Measurements from ENCODE around the gene CYS1.

The CYS1 gene

GRCh38 chr2:10065773-10066055 is 14.5 kb downstream of the CYS1 start:
- in situ Hi-C loops (cut with MboI; ENCODE audit: low pct_unique_long_range_greater_than_20kb, low sequenced_read_pairs, unreplicated experiment) = no loop called here
- DNase-seq (ENCODE audit: low spot score) = no peak
- TF ChIP-seq CTCF (IDR thresholded peaks at IDR 0.05; ENCODE audit: extremely low read depth, insufficient read depth, missing control alignments) = no peak

- no peak for TF ChIP-seq CTCF (IDR thresholded peaks at IDR 0.05; ENCODE audit: extremely low read depth, insufficient read depth, missing control alignments)
- in situ Hi-C loops (cut with MboI; ENCODE audit: low pct_unique_long_range_greater_than_20kb, low sequenced_read_pairs, unreplicated experiment) = no loop called here
- DNase-seq (ENCODE audit: low spot score) = no peak
These were observed 15.1 kb downstream of the CYS1 start for GRCh38 chr2:10064932-10065772.

GRCh38 chr2:10063566-10063965 is 16.6 kb downstream of the CYS1 start:
- in situ Hi-C loops (cut with MboI; ENCODE audit: low pct_unique_long_range_greater_than_20kb, low sequenced_read_pairs, unreplicated experiment) = no loop called here
- no peak for DNase-seq (ENCODE audit: low spot score)
- TF ChIP-seq CTCF (IDR thresholded peaks at IDR 0.05; ENCODE audit: extremely low read depth, insufficient read depth, missing control alignments) = no peak

- in situ Hi-C loops (cut with MboI; ENCODE audit: low pct_unique_long_range_greater_than_20kb, low sequenced_read_pairs, unreplicated experiment) = no loop called here
- TF ChIP-seq CTCF (IDR thresholded peaks at IDR 0.05; ENCODE audit: extremely low read depth, insufficient read depth, missing control alignments) = no peak
- DNase-seq (ENCODE audit: low spot score) = no peak
These were observed 17.3 kb downstream of the CYS1 start for GRCh38 chr2:10062931-10063365.

GRCh38 chr2:10061221-10061925 is 18.8 kb downstream of the CYS1 start:
- in situ Hi-C loops (cut with MboI; ENCODE audit: low pct_unique_long_range_greater_than_20kb, low sequenced_read_pairs, unreplicated experiment) = no loop called here
- no peak for TF ChIP-seq CTCF (IDR thresholded peaks at IDR 0.05; ENCODE audit: extremely low read depth, insufficient read depth, missing control alignments)

GRCh38 chr2:10059552-10060335 is 20.5 kb downstream of the CYS1 start:
- no peak for DNase-seq (ENCODE audit: low spot score)
- in situ Hi-C loops (cut with MboI; ENCODE audit: low pct_unique_long_range_greater_than_20kb, low sequenced_read_pairs, unreplicated experiment) = loop anchor here (10.0 kb wide), 1 partner anchor 245 kb away; no protein-coding TSS in a partner anchor
- no peak for TF ChIP-seq CTCF (IDR thresholded peaks at IDR 0.05; ENCODE audit: extremely low read depth, insufficient read depth, missing control alignments)

More at GRCh38 chr2:10061221-10061925, 18.8 kb downstream of the CYS1 start:
- no peak for DNase-seq (ENCODE audit: low spot score)

Data from GM13977 (cell line).